ENCODE measurements around the gene CRY2. TPM values are rescaled to one million over a fixed set of nuclear protein-coding genes. Genes with fewer than 3 reads are reported as not detected.

CRY2 gene
- polyA plus RNA-seq, 1 donor (not counting 4 experiments of a cell fraction or from before 2014, with no cell fraction given): 7.9 TPM

- H3K4me3 ChIP-seq (ENCODE audit: control insufficient read depth in 2 of 3, extremely low read depth in 1 of 3, insufficient read depth in 2 of 3, low read depth in 1 of 3, low read length in 3 of 3): peak overlapping the region in 1 of 3 experiments; percentile 52
- H3K4me1 ChIP-seq (ENCODE audit: control insufficient read depth, extremely low read depth, insufficient read depth, low read length): peaks cover 10% of the 10 kb centered on the region
- peaks cover 4% of the 10 kb centered on the region for H3K27me3 ChIP-seq (ENCODE audit: control insufficient read depth, extremely low read depth, insufficient read depth, low read length)
- dilution Hi-C loops (cut with MboI; ENCODE audit: extremely low pct_ligation_motif_present, low sequenced_read_pairs): no loop called here
- TF ChIP-seq, protein P1, sequence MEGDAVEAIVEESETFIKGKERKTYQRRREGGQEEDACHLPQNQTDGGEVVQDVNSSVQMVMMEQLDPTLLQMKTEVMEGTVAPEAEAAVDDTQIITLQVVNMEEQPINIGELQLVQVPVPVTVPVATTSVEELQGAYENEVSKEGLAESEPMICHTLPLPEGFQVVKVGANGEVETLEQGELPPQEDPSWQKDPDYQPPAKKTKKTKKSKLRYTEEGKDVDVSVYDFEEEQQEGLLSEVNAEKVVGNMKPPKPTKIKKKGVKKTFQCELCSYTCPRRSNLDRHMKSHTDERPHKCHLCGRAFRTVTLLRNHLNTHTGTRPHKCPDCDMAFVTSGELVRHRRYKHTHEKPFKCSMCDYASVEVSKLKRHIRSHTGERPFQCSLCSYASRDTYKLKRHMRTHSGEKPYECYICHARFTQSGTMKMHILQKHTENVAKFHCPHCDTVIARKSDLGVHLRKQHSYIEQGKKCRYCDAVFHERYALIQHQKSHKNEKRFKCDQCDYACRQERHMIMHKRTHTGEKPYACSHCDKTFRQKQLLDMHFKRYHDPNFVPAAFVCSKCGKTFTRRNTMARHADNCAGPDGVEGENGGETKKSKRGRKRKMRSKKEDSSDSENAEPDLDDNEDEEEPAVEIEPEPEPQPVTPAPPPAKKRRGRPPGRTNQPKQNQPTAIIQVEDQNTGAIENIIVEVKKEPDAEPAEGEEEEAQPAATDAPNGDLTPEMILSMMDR (optimal IDR thresholded peaks at IDR 0.05 in 1 of 3, IDR thresholded peaks at IDR 0.05 in 1 of 3, conservative IDR thresholded peaks at IDR 0.05 in 1 of 3; ENCODE audit: extremely low read depth in 1 of 3, insufficient read depth in 2 of 3, low read length in 3 of 3): peak; percentile 90 to 96 (median 95)
- no peak for TF ChIP-seq EZH2 (IDR thresholded peaks at IDR 0.05; ENCODE audit: low read length)
- peaks cover 4% of the 10 kb centered on the region for H3K79me2 ChIP-seq (ENCODE audit: control insufficient read depth, insufficient read depth, low read length)
- H2AFZ ChIP-seq (ENCODE audit: control insufficient read depth, low read length): peak overlapping the region; percentile 91
- H3K4me2 ChIP-seq (ENCODE audit: control insufficient read depth, extremely low read depth, insufficient read depth, low read depth, low read length): peak overlapping the region; percentile 81
- no peaks in the 10 kb centered on the region for H4K20me1 ChIP-seq (ENCODE audit: control insufficient read depth, extremely low read depth, insufficient read depth, low read length)
- H3K27ac ChIP-seq (ENCODE audit: control insufficient read depth, insufficient read depth, low read length): peak overlapping the region; percentile 33
- peak overlapping the region; percentile 60 for H3K9ac ChIP-seq (ENCODE audit: control insufficient read depth, extremely low read depth, insufficient read depth, low read length)
- FAIRE-seq: no peak
- peak; percentile 23 for DNase-seq (ENCODE audit: low read depth, low spot score)
- no peaks in the 10 kb centered on the region for H3K36me3 ChIP-seq (ENCODE audit: control insufficient read depth in 2 of 2, extremely low read depth in 1 of 2, insufficient read depth in 2 of 2, low read length in 2 of 2)
- no peaks in the 10 kb centered on the region for H3K9me3 ChIP-seq (ENCODE audit: control insufficient read depth, low read depth, low read length)
- H3K9me1 ChIP-seq (ENCODE audit: control insufficient read depth, extremely low read depth, insufficient read depth, low read length): no peaks in the 10 kb centered on the region
Measured at GRCh38 chr11:45843158-45843924, 3.9 kb upstream of the CRY2 start.

GRCh38 chr11:45844822-45845578 is 2.3 kb upstream of the CRY2 start:
- no peak overlapping the region for H3K9ac ChIP-seq (ENCODE audit: control insufficient read depth, extremely low read depth, insufficient read depth, low read length)
- TF ChIP-seq, protein P1 (optimal IDR thresholded peaks at IDR 0.05 in 1 of 3, IDR thresholded peaks at IDR 0.05 in 1 of 3, conservative IDR thresholded peaks at IDR 0.05 in 1 of 3; ENCODE audit: extremely low read depth in 1 of 3, insufficient read depth in 2 of 3, low read length in 3 of 3): no peak
- TF ChIP-seq EZH2 (IDR thresholded peaks at IDR 0.05; ENCODE audit: low read length): no peak
- DNase-seq (ENCODE audit: low read depth, low spot score) (no peak), FAIRE-seq (no peak)
- no peak overlapping the region for H3K27ac ChIP-seq (ENCODE audit: control insufficient read depth, insufficient read depth, low read length)
- peaks cover 4% of the 10 kb centered on the region for H3K27me3 ChIP-seq (ENCODE audit: control insufficient read depth, extremely low read depth, insufficient read depth, low read length)
- H3K79me2 ChIP-seq (ENCODE audit: control insufficient read depth, insufficient read depth, low read length): peaks cover 15% of the 10 kb centered on the region
- no peak overlapping the region for H2AFZ ChIP-seq (ENCODE audit: control insufficient read depth, low read length)
- no peaks in the 10 kb centered on the region for H3K9me1 ChIP-seq (ENCODE audit: control insufficient read depth, extremely low read depth, insufficient read depth, low read length)
- H3K4me3 ChIP-seq (ENCODE audit: control insufficient read depth in 2 of 3, extremely low read depth in 1 of 3, insufficient read depth in 2 of 3, low read depth in 1 of 3, low read length in 3 of 3): no peak overlapping the region
- no peaks in the 10 kb centered on the region for H3K36me3 ChIP-seq (ENCODE audit: control insufficient read depth in 2 of 2, extremely low read depth in 1 of 2, insufficient read depth in 2 of 2, low read length in 2 of 2)
- H3K9me3 ChIP-seq (ENCODE audit: control insufficient read depth, low read depth, low read length): no peaks in the 10 kb centered on the region
- dilution Hi-C loops (cut with MboI; ENCODE audit: extremely low pct_ligation_motif_present, low sequenced_read_pairs): no loop called here
- H4K20me1 ChIP-seq (ENCODE audit: control insufficient read depth, extremely low read depth, insufficient read depth, low read length): no peaks in the 10 kb centered on the region
- H3K4me2 ChIP-seq (ENCODE audit: control insufficient read depth, extremely low read depth, insufficient read depth, low read depth, low read length): no peak overlapping the region
- H3K4me1 ChIP-seq (ENCODE audit: control insufficient read depth, extremely low read depth, insufficient read depth, low read length): peaks cover 16% of the 10 kb centered on the region
